Brain pericyte (primary cell): Measurements from ENCODE around the gene DOLPP1.

Experiments
- DNase-seq: peaks from one replicate; pipeline ENCODE4 v3.0.0-alpha.2; 2012; ENCODE audit warnings: low read depth, low spot score

Gene DOLPP1

DNA sequence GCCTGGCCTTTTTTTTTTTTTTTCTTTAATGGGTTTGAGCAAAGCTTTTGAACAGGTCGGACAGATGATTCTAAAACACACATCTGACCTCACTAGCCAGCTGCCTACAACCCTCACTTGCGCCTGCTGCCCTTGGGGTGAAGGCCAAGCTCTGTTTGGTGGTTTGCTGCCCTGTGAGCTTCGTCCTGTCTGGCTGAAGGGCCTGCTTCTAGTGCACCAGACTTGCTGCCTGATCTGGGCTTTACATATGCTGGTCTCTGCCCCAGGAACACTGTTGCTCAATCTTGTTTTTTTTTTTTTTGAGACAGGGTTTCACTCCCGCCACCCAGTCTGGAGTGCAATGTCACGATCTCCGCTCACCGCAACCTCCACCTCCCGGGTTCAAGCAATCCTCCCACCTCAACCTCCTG is 16.4 kb upstream of the DOLPP1 start:
- DNase-seq, result no peak

DNA sequence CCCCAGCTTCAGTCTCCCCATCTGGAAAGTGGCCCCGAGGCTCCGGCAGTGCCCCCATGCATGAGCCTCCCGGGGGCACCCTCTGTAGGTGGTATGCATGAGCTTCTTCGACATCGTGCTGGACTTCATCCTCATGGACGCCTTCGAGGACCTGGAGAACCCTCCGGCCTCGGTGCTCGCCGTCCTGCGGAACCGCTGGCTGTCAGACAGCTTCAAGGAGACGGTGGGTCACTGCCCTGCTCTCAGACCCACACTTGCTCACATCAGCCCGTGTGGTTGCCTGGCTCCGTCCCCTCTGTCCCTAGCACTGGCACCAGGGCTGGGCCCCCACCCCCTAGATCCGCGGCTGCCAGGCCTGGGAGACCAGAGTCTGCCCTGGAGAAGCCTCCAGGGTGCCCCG is 12.8 kb upstream of the DOLPP1 start:
- no peak for DNase-seq

DNA sequence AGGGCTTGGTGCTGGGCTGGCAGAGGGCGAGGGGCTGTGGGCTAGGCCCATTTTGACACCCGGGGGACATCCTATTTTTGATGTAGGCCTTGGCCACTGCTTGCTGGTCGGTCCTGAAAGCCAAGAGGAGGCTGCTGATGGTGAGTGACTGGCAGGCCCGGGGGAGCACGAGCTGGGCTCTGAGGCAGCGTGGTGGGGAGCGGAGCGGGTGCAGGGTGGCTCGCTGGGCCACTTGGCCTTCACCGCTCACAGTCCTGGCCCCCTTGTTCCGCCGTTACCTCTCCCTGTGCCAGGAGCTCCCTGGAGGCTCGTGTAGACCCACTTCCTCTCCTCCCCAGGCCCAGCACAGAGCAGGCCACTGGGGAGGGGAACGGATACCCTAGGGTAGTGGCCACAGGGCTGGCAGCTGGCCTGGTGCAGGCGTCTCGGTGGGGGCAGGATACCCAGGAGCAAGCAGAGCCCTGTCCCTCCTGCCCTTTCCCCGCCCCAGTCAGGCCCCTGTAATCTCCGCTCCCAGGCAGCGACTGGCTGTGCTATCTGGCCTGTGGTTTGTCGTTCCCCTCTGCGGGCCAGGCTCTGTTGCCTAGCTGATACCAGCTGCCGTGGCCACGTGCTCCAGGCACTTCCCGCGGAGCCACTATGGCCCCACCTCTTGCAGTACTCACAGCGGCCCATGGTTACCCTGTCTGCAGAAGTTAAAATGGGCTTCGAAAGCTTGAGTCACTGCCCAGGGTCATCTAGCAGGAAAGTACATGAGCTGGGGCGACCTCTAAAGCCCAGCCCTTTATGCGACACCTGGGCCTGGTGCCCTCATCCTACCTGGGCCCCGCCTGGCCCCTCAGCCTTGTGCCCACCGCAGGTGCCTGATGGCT is 11.7 kb upstream of the DOLPP1 start:
- DNase-seq, result no peak

DNA sequence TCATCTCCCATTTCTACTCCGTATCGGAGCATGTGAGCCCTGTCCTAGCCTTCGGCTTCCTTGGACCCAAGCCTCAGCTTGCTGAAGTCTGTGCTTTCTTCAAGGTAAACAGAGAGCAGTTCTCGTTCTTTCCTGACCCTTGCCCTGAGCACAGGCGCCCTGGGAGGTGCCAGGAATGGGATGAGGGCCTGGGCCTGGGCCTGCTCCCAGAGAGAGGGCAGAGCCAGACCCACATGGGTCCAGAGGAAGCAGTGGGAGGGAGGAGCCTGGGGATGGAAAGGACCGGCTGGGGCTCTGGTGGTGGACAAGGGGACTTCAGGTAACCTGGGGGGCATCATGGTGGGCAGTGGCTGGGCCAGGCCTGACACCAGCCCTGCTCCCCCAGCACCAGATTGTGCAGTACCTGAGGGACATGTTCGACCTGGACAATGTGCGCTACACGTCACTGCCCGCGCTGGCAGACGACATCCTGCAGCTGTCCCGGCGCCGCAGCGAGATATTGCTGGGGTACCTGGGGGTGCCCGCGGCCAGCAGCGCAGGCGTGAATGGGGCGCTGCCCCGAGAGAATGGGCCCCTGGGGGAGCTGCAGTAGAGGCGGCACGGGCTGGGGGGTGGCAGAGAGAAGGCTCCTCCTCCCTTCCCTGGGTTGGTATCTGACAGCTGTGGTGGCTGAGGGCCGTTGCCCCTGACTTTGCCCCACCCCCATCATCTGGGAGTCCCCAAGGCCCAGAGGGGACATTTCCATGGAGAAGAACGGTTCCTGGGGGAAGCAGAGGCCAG is 10.9 kb upstream of the DOLPP1 start:
- DNase-seq, result no peak

DNA sequence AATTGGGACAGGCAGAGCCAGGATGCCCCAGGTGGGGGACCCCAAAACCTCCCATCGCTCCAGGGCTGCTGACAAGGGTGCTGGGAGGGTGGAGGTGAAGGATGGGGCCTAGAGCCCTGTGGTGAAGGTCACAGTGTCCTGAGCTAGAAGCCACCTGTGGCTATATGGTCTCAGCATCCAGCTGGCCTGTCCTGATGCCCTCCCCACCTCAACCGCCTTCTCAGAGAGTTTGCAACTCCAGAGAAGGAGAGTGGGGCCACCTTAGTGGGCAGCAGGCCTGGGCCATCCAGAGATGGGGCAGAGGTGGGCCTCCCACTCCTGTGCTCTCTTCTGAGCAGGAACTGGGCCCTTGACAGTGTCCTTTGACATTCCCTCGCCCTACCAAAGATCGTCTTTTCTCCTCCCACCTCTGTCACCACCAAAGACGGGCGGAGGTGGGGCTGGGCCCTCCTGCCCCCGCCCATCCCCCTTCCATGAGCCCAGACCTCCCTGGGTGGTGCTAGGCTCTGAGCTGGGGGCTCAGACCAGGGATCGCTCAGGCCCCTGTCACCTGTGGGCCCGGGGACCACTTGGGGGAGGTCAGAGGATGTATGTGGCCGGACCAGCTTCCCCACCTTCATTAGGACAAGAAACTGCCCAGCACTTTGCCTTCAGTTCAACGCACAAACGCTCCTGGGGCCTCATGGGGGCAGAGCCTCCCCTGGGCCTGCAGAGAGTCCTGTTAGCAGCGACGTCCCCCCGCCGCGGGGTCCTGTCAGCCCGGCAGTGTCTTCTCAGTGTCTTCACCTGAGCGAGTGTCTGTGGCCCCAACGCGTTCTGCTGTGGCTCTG is 10.0 kb upstream of the DOLPP1 start:
- DNase-seq, result no peak

DNA sequence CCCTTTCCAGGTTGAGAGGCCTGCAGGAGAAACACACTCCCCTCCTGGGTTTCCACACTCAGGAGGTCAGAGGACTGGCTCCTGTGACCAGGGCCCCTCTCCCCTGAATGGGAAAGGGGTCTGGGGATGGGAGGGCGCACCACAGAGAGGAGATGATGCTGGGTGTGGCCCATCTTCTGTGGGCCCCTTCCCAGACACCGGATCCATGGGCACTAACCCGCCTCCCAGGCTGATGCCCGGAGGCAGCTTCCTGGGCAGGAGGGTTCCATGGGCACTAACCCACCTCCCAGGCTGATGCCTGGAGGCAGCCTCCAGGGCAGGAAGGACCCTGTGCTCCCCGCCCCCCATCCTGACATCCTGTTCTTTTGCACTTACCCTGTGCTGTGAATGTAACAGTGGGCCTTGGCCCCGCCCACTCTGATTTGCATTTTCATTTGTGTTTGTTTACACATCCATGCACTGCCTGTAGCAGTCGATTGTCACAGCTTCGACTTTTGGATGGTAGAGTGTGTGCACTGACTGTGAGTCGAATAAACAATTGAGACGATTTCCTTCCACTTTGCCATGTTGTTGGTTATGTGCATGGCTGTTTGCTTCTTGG is 9.3 kb upstream of the DOLPP1 start:
- no peak for DNase-seq

DNA sequence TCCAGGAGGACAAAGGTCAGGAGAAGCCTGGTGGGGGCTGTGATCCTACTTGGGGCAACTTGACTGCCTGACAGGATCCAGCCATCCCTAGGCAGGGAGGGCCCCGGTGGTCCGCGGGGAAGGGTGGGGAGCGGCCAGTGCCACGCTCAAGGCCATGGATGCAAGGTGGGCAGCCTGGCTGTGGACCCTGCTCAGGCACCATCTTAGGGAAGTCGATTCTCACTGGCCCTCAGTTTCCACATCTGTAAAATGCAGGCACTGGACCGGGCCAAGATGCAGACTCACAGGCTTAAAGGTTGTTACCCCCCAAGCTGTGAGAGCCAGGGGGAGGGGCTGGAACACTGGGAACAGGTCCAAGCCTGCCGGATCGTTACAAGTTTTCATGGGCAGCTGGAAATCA is 8.7 kb upstream of the DOLPP1 start:
- DNase-seq, result no peak

DNA sequence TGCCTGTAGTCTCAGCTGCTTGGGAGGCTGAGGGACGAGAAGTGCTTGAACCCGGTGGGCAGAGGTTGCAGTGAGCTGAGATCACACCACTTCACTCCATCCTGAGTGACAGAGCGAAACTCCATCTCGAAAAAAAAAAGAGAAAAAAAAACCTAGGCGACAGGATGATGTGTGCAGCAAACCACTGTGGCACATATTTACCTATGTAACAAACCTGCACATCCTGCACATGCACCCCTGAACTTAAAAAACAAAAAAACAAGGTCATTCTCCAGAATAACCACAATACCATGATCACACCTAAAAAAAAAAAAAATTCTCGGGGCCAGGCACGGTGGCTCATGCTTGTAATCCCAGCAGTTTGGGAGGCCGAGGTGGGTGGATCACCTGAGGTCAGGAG is 7.5 kb upstream of the DOLPP1 start:
- no peak for DNase-seq

DNA sequence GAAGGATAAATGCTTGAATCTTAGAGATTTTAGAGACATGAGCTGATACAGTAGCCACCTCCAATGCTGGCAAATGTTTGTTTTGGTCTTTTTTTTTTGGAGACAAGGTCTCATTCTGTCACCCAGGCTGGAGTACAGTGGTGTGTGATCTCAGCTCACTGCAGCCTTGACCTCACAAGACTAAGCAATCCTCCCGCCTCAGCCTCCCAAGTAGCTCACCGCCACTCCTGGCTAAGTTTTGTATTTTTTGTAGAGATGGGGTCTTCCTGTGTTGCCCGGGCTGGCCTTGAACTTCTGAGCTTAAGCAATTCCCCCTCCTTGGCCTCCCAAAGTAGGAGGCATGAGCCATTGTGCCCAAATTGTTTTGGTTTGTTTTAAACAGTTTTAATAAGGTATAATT is 6.8 kb upstream of the DOLPP1 start:
- no peak for DNase-seq

DNA sequence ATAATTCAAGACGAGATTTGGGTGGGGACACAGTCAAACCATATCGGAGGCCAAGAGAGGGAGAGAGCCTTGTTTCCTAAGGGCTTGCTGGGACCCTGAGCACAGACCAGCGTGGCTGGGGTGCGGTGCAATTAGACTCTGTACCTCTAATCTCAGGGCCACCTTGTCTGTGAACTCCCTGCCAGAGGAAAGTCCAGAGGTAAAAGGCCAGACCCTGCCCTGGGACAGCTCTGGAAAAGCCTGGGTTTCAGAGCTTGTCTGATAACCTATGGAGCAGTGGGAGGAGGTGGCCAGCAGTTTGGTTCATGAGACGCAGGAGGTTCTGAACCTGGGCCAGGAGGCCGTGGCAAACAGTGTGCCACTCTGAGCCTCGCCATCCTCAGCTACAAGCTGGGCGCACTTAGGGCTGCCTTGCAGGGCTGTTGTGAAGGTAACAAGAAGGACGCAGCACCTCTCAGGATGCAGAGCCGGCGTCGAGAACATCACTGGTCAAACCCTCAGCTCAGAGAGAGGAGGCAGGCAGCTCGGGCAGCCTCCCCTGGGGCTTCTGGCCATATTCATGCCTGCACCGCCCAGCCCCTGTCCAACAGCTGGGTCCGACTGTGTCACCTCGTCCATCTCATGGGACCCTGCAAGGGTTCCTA is 4.8 kb upstream of the DOLPP1 start:
- no peak for DNase-seq

DNA sequence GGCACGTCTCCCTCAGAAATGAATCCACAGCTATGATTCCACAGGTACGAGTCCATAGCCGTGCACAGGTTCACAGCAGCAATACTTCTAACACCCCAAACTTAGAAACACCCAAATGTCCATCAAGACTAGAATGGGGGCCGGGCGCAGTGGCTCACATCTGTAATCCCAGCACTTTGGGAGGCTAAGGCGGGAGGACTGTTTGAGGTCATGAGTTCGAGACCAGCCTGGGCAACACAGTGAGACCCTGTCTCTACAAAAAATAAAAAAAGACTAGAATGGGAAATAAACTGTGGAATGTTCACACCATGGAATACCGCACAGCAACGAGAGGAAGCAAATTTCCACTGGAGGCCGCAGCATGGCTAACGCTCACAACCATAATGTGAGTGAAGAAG is 4.3 kb upstream of the DOLPP1 start:
- DNase-seq, result no peak

DNA sequence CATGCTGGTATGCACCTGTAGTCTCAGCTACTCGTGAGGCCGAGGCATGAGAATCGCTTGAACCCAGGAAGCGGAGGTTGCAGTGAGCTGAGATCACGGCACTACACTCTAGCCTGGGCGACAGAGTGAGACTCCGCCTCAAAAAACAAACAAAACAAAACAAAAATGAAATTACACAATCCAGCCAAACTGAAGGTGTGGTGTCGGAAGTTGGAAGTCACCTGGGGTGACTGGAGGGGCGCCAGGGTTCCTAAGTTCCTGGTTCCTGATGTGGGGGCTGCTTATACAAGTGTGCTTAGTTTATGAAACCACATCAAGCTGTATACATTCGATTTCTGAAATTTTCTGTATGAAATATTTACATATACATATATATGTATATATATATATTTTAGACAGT is 3.7 kb upstream of the DOLPP1 start:
- DNase-seq, result no peak

DNA sequence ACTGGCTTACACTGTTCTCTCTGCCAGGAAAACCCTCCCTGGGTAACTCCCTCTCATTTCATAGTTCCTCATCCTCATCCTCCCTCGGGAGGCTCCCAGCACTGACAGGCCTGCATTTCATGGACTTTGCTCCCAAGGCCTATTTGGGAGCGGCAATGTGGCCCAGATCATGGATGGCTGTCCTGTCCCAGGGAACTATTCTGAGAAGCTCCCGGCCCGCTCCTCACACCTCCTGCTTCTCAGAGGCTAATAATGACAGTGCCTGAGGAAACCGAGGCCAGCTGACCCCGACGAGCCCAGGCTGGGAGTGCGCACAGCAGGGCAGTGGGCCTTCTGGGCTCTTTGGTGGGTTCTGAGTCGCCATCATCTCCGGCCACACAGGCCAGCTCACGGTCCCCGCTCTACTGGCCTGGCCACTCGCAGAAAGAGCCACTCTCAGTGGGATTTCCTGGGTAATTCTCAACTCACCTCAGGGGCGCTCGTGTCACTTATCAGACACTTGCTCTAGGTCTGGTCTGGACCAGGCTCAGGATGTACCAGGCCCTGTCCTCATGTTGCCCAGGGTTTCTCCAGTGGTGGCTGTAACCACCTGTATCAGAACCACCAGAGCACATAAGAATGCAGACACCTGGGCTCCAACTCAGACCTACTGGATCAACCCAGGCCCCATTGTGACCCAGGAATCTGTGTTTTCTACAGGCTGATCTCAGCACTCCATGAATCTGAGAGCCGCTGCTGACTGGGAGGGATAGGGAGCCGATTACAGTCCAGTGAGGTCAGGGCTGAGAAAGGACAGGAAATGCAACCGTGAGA is 2.0 kb upstream of the DOLPP1 start:
- no peak for DNase-seq

DNA sequence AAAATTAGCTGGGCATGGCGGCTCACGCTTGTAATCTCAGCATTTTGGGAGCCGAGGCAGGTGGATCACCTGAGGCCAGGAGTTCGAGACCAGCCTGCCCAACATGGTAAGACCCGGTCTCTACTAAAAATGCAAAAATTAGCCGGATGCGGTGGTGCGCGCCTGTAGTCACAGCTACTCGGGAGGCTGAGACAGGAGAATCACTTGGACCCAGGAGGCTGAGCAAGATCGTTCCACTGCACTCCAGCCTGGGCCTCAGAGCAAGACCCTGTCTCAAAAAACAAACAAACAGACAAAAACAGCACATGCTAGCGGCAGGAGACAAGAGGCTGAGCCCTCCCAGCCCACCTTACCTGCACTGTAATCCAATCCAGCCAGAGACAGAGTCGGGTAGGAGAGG is 1.1 kb upstream of the DOLPP1 start:
- DNase-seq, result no peak

DNA sequence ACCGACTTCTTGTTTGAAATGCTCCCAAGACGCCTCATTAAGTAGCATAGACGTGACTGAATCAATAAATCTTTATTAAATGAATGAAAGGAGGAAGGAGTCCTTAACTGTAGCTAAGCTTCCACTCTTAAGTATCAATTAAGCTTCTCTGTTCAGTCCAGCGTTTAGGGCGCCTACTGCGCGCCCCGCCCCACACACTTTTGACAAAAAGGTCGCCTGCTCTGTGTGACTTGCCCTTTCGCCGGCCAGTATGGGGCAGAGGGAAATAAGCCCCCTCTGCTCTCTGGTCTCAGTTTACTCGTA is 662 bp upstream of the DOLPP1 start:
- DNase-seq, result no peak

DNA sequence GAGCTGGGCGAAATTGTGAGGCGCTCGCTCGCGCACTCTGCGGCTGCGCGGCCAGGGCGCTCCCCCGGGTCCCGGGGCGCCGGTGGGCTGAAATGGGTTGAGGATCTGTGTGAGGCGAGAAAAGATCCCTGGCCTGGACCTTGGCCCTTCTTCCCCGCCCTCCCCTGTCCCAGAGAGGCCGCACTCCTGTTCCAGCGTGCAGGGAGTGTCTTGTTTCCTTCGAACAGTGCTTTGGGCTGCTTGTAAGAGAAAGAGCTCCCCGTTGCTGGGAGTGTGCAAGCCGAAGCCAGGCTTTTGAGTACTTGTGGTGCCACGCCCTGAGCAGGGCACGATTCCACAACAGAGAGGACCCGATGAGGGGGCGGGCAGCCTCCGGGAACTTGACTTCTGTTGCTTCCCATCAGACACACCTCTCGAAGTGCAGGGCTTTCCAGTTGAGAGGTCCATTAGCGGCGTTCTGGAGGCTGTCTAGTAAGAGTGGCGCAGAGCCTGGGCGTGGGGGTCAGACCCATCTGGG is 535 bp downstream of the DOLPP1 start:
- DNase-seq, result no peak

DNA sequence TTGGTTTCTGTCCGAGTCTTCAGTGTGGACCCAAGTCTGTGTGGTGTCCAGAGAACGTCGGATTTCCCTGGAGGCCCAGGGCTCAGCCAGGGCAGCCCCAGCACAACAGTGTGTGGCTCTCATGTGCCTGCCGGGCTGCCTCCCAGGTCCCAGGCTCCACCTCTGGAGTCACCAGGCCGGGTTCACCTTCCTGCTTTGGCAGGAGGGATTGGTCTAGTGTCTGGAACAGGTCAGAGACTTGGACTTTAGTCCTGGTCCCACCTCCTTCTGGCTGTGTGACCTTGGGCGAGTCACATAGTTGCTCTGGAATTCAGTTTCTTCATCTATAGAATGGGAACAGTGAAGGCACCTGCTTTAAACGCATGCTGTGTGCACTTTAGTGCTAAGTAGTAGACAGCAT is 3.2 kb downstream of the DOLPP1 start:
- no peak for DNase-seq

DNA sequence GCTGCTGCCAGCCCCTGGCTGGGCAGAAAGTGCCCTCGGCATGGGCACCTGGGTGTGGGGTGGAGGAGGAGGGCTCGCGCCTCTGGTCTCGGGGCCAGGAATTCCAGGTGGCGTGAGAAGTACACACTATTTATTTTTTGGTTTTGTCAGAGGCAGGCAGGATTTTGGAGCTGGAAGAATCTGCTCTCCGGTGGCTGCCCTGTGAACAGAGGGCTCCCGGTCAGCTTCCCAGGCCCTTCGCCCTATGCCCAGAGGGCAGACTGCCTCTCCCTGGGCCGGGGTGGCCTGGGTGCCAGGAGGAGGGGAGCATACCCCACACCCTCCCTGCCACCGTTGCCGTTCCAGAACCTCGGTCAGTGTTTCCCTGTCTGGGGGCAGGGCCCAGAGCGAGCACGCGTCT is 8.3 kb downstream of the DOLPP1 start:
- no peak for DNase-seq

DNA sequence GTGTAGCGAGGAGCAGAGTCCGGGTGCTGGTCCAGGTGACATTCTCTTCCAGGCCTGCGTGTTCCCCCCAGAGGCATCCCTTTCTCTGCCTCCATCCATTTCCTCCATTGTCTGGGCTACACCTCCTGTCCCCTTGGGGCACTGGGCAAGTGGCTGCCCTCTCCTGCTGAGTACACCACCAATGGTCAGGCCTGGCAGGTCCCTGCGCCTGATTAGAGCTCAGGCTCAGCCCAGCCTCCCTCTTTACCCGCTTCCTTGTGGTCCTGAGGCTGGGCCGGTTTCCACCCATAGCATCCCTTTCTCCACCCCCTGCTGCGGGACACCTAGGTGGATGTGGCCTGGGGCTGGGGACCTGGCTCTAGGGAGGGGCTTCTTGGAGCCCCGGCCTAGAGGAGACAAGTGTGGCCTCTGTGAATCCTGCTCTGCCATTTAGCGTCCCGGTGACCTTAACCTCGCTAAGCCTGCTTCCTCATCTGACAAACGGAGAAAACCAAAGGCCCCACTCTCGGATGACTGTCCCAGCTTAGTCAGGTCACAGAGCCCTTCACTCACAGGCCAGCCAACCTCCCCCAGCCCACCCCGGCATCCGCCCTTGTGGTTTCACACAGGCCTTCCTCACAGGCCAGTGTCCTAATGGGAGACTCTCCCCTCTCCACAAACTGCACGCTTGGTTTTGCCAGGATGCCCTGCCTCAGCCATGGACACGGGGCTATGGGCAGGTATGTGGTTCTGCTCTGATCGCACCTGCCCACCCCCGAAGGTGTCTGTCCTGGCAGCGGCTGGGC is 12.9 kb downstream of the DOLPP1 start:
- no peak for DNase-seq
